Measurements from ENCODE around the gene DTNB.
"Not testable (repeated sequence)": the region's sequence is repeated elsewhere in the genome, so short reads cannot be mapped to it uniquely, and the experiment has no call there.

Gene DTNB

GRCh38 chr2:25709349-25709748, 36.0 kb upstream of the DTNB start:
- TF ChIP-seq, protein P1, sequence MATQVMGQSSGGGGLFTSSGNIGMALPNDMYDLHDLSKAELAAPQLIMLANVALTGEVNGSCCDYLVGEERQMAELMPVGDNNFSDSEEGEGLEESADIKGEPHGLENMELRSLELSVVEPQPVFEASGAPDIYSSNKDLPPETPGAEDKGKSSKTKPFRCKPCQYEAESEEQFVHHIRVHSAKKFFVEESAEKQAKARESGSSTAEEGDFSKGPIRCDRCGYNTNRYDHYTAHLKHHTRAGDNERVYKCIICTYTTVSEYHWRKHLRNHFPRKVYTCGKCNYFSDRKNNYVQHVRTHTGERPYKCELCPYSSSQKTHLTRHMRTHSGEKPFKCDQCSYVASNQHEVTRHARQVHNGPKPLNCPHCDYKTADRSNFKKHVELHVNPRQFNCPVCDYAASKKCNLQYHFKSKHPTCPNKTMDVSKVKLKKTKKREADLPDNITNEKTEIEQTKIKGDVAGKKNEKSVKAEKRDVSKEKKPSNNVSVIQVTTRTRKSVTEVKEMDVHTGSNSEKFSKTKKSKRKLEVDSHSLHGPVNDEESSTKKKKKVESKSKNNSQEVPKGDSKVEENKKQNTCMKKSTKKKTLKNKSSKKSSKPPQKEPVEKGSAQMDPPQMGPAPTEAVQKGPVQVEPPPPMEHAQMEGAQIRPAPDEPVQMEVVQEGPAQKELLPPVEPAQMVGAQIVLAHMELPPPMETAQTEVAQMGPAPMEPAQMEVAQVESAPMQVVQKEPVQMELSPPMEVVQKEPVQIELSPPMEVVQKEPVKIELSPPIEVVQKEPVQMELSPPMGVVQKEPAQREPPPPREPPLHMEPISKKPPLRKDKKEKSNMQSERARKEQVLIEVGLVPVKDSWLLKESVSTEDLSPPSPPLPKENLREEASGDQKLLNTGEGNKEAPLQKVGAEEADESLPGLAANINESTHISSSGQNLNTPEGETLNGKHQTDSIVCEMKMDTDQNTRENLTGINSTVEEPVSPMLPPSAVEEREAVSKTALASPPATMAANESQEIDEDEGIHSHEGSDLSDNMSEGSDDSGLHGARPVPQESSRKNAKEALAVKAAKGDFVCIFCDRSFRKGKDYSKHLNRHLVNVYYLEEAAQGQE (IDR thresholded peaks at IDR 0.05; ENCODE audit: insufficient replicate concordance, low read depth): no peak
- TF ChIP-seq GABPA (IDR thresholded peaks at IDR 0.05; ENCODE audit: low read depth) (no peak), SPI1 (IDR thresholded peaks at IDR 0.05; ENCODE audit: borderline replicate concordance, low read depth) (no peak), POLR2AphosphoS5 (IDR thresholded peaks at IDR 0.05; ENCODE audit: low read depth) (no peak)
- TF ChIP-seq, protein P2, sequence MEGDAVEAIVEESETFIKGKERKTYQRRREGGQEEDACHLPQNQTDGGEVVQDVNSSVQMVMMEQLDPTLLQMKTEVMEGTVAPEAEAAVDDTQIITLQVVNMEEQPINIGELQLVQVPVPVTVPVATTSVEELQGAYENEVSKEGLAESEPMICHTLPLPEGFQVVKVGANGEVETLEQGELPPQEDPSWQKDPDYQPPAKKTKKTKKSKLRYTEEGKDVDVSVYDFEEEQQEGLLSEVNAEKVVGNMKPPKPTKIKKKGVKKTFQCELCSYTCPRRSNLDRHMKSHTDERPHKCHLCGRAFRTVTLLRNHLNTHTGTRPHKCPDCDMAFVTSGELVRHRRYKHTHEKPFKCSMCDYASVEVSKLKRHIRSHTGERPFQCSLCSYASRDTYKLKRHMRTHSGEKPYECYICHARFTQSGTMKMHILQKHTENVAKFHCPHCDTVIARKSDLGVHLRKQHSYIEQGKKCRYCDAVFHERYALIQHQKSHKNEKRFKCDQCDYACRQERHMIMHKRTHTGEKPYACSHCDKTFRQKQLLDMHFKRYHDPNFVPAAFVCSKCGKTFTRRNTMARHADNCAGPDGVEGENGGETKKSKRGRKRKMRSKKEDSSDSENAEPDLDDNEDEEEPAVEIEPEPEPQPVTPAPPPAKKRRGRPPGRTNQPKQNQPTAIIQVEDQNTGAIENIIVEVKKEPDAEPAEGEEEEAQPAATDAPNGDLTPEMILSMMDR (IDR thresholded peaks at IDR 0.05; ENCODE audit: insufficient read depth, low read length): no peak
- no peak overlapping the region for H3K27ac ChIP-seq (replicated peaks)
- H3K4me3 ChIP-seq (replicated peaks; ENCODE audit: insufficient read depth, low read length): no peak overlapping the region
- no peak for DNase-seq (ENCODE audit: low read depth in 1 of 2, low spot score in 1 of 2)
- no peaks in the 10 kb centered on the region for H3K27me3 ChIP-seq (ENCODE audit: insufficient read depth, poor library complexity, severe bottlenecking)

DNA sequence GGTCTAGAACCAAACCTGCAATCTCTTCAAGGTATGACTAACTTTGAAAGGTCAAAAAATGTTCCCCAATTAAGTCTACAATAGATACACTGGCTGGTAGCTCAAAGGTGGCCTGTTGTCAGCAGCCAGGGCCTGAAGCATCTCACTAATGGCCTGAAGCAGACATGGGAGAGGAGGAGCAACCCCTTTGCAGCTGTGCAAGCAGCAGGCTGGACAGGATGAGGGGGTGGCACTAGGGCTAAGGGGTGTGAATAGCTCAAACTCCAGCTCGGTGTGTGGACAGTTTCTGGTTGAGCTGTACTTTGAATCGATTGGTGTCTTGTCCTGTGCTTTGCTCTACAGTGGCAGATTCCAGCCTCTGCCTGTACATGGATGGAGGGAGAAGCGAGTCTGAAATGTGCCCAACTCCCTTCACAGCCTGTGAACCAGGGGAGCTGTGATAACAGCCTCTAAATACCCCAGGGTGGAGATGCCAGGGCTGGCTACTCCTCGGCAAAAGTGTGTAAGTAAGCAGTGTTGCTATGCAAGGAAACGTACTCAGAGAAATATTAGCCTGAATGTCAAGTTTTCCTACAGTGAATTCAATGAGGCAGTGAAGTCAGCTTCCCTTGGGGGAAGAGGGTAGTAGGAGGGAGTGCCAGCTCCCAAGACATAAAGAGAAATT, 34.7 kb upstream of the DTNB start:
- no peak overlapping the region for H3K4me3 ChIP-seq (replicated peaks; ENCODE audit: insufficient read depth, low read length)
- no peak for DNase-seq (ENCODE audit: low read depth in 1 of 2, low spot score in 1 of 2)
- H3K27ac ChIP-seq (replicated peaks): no peak overlapping the region
- H3K27me3 ChIP-seq (ENCODE audit: insufficient read depth, poor library complexity, severe bottlenecking): no peaks in the 10 kb centered on the region
- no peak for TF ChIP-seq SPI1 (IDR thresholded peaks at IDR 0.05; ENCODE audit: borderline replicate concordance, low read depth)
- TF ChIP-seq, protein P1 (IDR thresholded peaks at IDR 0.05; ENCODE audit: insufficient replicate concordance, low read depth): no peak
- TF ChIP-seq, protein P2 (IDR thresholded peaks at IDR 0.05; ENCODE audit: insufficient read depth, low read length): no peak
- TF ChIP-seq GABPA (IDR thresholded peaks at IDR 0.05; ENCODE audit: low read depth): no peak
- no peak for TF ChIP-seq POLR2AphosphoS5 (IDR thresholded peaks at IDR 0.05; ENCODE audit: low read depth)

DNA sequence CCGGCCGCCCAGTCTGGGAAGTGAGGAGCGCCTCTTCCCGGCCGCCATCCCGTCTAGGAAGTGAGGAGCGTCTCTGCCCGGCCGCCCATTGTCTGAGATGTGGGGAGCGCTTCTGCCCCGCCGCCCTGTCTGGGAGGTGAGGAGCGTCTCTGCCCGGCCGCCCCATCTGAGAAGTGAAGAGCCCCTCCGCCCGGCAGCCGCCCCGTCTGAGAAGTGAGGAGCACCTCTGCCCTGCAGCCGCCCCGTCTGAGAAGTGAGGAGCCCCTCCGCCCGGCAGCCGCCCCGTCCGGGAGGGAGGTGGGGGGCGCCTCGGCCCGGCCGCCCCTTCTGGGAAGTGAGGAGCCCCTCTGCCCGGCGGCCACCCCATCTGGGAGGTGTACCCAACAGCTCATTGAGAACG, 32.2 kb upstream of the DTNB start:
- H3K27ac ChIP-seq (replicated peaks); H3K27me3 ChIP-seq (ENCODE audit: insufficient read depth, poor library complexity, severe bottlenecking); H3K4me3 ChIP-seq (replicated peaks; ENCODE audit: insufficient read depth, low read length); DNase-seq (ENCODE audit: low read depth in 1 of 2, low spot score in 1 of 2): not testable (repeated sequence)

GRCh38 chr2:25701801-25702200, 28.4 kb upstream of the DTNB start:
- DNase-seq (ENCODE audit: low read depth in 1 of 2, low spot score in 1 of 2): no peak
- no peak for TF ChIP-seq SPI1 (IDR thresholded peaks at IDR 0.05; ENCODE audit: borderline replicate concordance, low read depth)
- TF ChIP-seq POLR2AphosphoS5 (IDR thresholded peaks at IDR 0.05; ENCODE audit: low read depth): no peak
- TF ChIP-seq, protein P2 (IDR thresholded peaks at IDR 0.05; ENCODE audit: insufficient read depth, low read length): no peak
- no peak for TF ChIP-seq GABPA (IDR thresholded peaks at IDR 0.05; ENCODE audit: low read depth)
- TF ChIP-seq, protein P1 (IDR thresholded peaks at IDR 0.05; ENCODE audit: insufficient replicate concordance, low read depth): no peak

More at GRCh38 chr2:25701801-25702200, 28.4 kb upstream of the DTNB start:
- H3K27ac ChIP-seq (replicated peaks): no peak overlapping the region
- no peak overlapping the region for H3K4me3 ChIP-seq (replicated peaks; ENCODE audit: insufficient read depth, low read length)
- H3K27me3 ChIP-seq (ENCODE audit: insufficient read depth, poor library complexity, severe bottlenecking): no peaks in the 10 kb centered on the region
